Endothelial cell of umbilical vein (primary cell): Measurements from ENCODE around the gene YARS1. TPM values are rescaled to one million over a fixed set of nuclear protein-coding genes. Genes with fewer than 3 reads are reported as not detected.

Source experiments
- BruUV-seq: library from RNA; stranded (reverse); fragments of 400-500 nt; replicated peaks from 2 replicates; lab custom pipeline; 2021; lab: Mats Ljungman, UMichigan
- CTCF ChIA-PET: fragments of 300-600, 350-600 bp; sonication (Branson Sonifier 250); formaldehyde crosslinking; loops from one replicate; lab custom pipeline; 2021; ENCODE audit warnings: antibody characterized with exemption, inconsistent platforms; lab: Charles Lee
- POLR2A ChIA-PET: fragments of 300-600, 350-600 bp; sonication (Branson Sonifier 250); formaldehyde crosslinking; loops from one replicate; lab custom pipeline; 2021; ENCODE audit warnings: antibody characterized with exemption, inconsistent platforms; lab: Charles Lee
- DNase-seq: peaks from one replicate; pipeline ENCODE4 v3.0.0-alpha.2; 2011; ENCODE audit warnings: low read depth, low spot score
- FAIRE-seq: peaks from 2 replicates; lab custom pipeline; 2011; peaks lifted over from hg19 to GRCh38; lab: Jason Lieb, UNC
- H2AFZ ChIP-seq: 2 replicates; pipeline ENCODE4 v1.6.0; 2012; ENCODE audit warnings: low read depth, low read length, control low read depth, inconsistent platforms
- H3K27ac ChIP-seq: 2 replicates; pipeline ENCODE4 v1.5.1; 2011; ENCODE audit warnings: low read depth, mild to moderate bottlenecking, control low read depth, low read length, moderate library complexity; ENCODE audit not compliant: insufficient read depth
- H3K27me3 ChIP-seq, 2 experiments: 2 replicates each; pipeline versions ENCODE4 v1.6.0 to v1.6.1; 2011; ENCODE audit warnings: low read length in 2 of 2, mixed read lengths in 1 of 2; ENCODE audit not compliant: control insufficient read depth in 2 of 2, insufficient read depth in 2 of 2
- H3K36me3 ChIP-seq, 2 experiments: 2 replicates in 1 of 2; 3 replicates in 1 of 2; pipeline ENCODE4 v1.5.1; 2011; ENCODE audit warnings: low read length in 2 of 2, mild to moderate bottlenecking in 1 of 2, moderate library complexity in 1 of 2; ENCODE audit not compliant: control insufficient read depth in 2 of 2, insufficient read depth in 2 of 2; ENCODE audit errors: extremely low read depth in 1 of 2
- H3K4me1 ChIP-seq: 3 replicates; pipeline ENCODE4 v1.5.1; 2011; ENCODE audit warnings: mild to moderate bottlenecking, low read length; ENCODE audit not compliant: control insufficient read depth, insufficient read depth; ENCODE audit errors: extremely low read depth
- H3K4me2 ChIP-seq: 2 replicates; pipeline ENCODE4 v1.6.1; 2011; ENCODE audit warnings: low read length, control low read depth, mixed read lengths; ENCODE audit not compliant: insufficient read depth
- H3K4me3 ChIP-seq, 3 experiments: fragments of 200-600 bp in 1 of 3; sonication (generic), shearing (Covaris generic) in 1 of 3; replicated peaks in 1 of 3; 2 replicates each; pipeline ENCODE4 v1.5.1; 2011 to 2016; ENCODE audit warnings: control low read depth in 3 of 3, low read length in 3 of 3, mild to moderate bottlenecking in 2 of 3, inconsistent platforms in 1 of 3, low read depth in 1 of 3, moderate library complexity in 1 of 3; ENCODE audit not compliant: insufficient read depth in 1 of 3
- H3K79me2 ChIP-seq: 2 replicates; pipeline ENCODE4 v1.6.0; 2012; ENCODE audit warnings: low read length, inconsistent platforms; ENCODE audit not compliant: control insufficient read depth, insufficient read depth
- H3K9ac ChIP-seq: replicated peaks from 2 replicates; pipeline ENCODE3; 2011; ENCODE audit warnings: low read length, control low read depth; ENCODE audit not compliant: insufficient read depth; ENCODE audit errors: extremely low read depth
- H3K9me1 ChIP-seq: replicated peaks from 3 replicates; pipeline ENCODE4 v1.6.0; 2011; ENCODE audit warnings: mild to moderate bottlenecking, low read length; ENCODE audit not compliant: control insufficient read depth, insufficient read depth; ENCODE audit errors: extremely low read depth
- H3K9me3 ChIP-seq: replicated peaks from 2 replicates; pipeline ENCODE4 v1.5.1; 2012; ENCODE audit warnings: low read length, inconsistent platforms; ENCODE audit not compliant: control insufficient read depth, insufficient read depth
- H4K20me1 ChIP-seq: replicated peaks from 2 replicates; pipeline ENCODE3; 2011; ENCODE audit warnings: mild to moderate bottlenecking, low read length; ENCODE audit not compliant: control insufficient read depth, insufficient read depth; ENCODE audit errors: extremely low read depth
- EZH2 ChIP-seq: IDR thresholded peaks from 2 replicates; pipeline ENCODE4 v1.6.1; 2012; ENCODE audit warnings: borderline replicate concordance, low read depth, mild to moderate bottlenecking, moderate library complexity, low read length, inconsistent platforms; ENCODE audit not compliant: severe bottlenecking
- FOS ChIP-seq: IDR thresholded peaks from 2 replicates; pipeline ENCODE4 v1.6.1; 2011; ENCODE audit warnings: mild to moderate bottlenecking, low read length, moderate library complexity, borderline replicate concordance; ENCODE audit not compliant: insufficient read depth
- GATA2 ChIP-seq: IDR thresholded peaks from 2 replicates; pipeline ENCODE4 v1.7.0; 2011; ENCODE audit warnings: low read depth, mild to moderate bottlenecking, moderate library complexity, mixed read lengths, low read length; ENCODE audit not compliant: insufficient read length, insufficient read depth
- JUN ChIP-seq: IDR thresholded peaks from 2 replicates; pipeline ENCODE4 v1.6.1; 2011; ENCODE audit warnings: borderline replicate concordance, low read depth; ENCODE audit not compliant: insufficient read length, insufficient read depth
- MYC ChIP-seq: IDR thresholded peaks from one replicate; pipeline ENCODE4 v1.6.1; 2011; ENCODE audit warnings: mild to moderate bottlenecking, low read depth, low read length
- POLR2A ChIP-seq: IDR thresholded peaks from 2 replicates; pipeline ENCODE4 v1.6.1; 2012; ENCODE audit warnings: low read depth, mild to moderate bottlenecking, control low read depth, low read length
- POLR2AphosphoS5 ChIP-seq: IDR thresholded peaks from 2 replicates; pipeline ENCODE4 v1.6.1; 2012; ENCODE audit warnings: low read depth, mild to moderate bottlenecking, control low read depth, low read length, moderate library complexity; ENCODE audit not compliant: insufficient read depth
- dilution Hi-C: fragments of 300-500 bp; cut with MboI; formaldehyde crosslinking; loops from one replicate; pipeline ENCODE4 v1.15.0; 2019; ENCODE audit warnings: low sequenced_read_pairs; ENCODE audit not compliant: extremely low pct_ligation_motif_present
- intact Hi-C: fragments of 100-400 bp; cut with micrococcal nuclease; formaldehyde crosslinking; loops from one replicate; pipeline ENCODE4 v1.10.0; 2022
- polyA plus RNA-seq, 4 experiments: library from polyadenylated mRNA; depleted of rRNA in 3 of 4; stranded (reverse) in 3 of 4; unstranded in 1 of 4; fragments of >200 nt; gene quantifications; 2 replicates each; pipeline versions ENCODE4 v1.2.1 to v1.2.3, GENCODE V29; 2011 to 2012; ENCODE audit warnings: missing spikeins in 1 of 4
- total RNA-seq: library from RNA; stranded (reverse); gene quantifications from 2 replicates; pipeline ENCODE4 v1.2.3, GENCODE V29; 2021
- TF ChIP-seq, protein P1 (sequence below): IDR thresholded peaks from 2 replicates; pipeline ENCODE4 v1.6.1; 2011; ENCODE audit not compliant: insufficient read depth, insufficient read length
- TF ChIP-seq, protein P2 (sequence below), 2 donors: IDR thresholded peaks; 1 replicate in 1 of 2; 2 replicates in 1 of 2; pipeline ENCODE4 v1.5.1; 2011; ENCODE audit warnings: low read length in 2 of 2, mild to moderate bottlenecking in 2 of 2, moderate library complexity in 2 of 2, control low read depth in 1 of 2, inconsistent platforms in 1 of 2, low read depth in 1 of 2; ENCODE audit not compliant: insufficient read depth in 1 of 2; ENCODE audit errors: extremely low read depth in 1 of 2

YARS1 gene
- total and polyA plus RNA-seq, 2 donors (not counting 3 experiments of a cell fraction or from before 2014, with no cell fraction given) = 38.2 to 144 TPM

DNA sequence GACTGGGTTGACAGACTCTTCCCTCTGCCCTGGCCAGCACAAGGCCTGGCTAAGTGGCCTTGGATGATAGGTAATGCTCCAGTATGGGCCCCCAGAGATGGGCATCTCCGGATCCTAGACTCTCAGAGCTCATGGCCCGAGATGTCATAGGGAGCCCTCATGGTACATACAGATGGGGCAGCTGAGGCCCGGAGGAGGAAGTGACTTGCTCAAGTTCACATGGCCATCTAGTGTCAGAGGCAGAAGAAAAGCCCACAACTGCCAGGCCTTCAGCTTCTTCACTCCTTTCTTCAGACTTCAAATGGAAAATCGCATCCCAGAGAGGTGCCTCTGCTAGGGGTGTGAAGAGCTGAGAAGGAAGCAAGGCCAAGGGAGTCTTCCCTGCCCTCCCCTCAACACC is 67.8 kb downstream of the YARS1 start:
- TF ChIP-seq JUN (no peak), GATA2 (no peak), MYC (no peak), POLR2AphosphoS5 (no peak), EZH2 (no peak), POLR2A (no peak), FOS (no peak)
- TF ChIP-seq, protein P1, sequence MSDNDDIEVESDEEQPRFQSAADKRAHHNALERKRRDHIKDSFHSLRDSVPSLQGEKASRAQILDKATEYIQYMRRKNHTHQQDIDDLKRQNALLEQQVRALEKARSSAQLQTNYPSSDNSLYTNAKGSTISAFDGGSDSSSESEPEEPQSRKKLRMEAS = no peak
- TF ChIP-seq, protein P2, sequence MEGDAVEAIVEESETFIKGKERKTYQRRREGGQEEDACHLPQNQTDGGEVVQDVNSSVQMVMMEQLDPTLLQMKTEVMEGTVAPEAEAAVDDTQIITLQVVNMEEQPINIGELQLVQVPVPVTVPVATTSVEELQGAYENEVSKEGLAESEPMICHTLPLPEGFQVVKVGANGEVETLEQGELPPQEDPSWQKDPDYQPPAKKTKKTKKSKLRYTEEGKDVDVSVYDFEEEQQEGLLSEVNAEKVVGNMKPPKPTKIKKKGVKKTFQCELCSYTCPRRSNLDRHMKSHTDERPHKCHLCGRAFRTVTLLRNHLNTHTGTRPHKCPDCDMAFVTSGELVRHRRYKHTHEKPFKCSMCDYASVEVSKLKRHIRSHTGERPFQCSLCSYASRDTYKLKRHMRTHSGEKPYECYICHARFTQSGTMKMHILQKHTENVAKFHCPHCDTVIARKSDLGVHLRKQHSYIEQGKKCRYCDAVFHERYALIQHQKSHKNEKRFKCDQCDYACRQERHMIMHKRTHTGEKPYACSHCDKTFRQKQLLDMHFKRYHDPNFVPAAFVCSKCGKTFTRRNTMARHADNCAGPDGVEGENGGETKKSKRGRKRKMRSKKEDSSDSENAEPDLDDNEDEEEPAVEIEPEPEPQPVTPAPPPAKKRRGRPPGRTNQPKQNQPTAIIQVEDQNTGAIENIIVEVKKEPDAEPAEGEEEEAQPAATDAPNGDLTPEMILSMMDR (IDR thresholded peaks at IDR 0.05; ENCODE audit: extremely low read depth in 1 of 2, insufficient read depth in 1 of 2, low read depth in 1 of 2, low read length in 2 of 2) = no peak
- DNase-seq (no peak), FAIRE-seq (no peak)
- intact Hi-C loops = no loop called here
- peaks cover 2% of the 10 kb centered on the region for H3K4me1 ChIP-seq
- H3K4me2 ChIP-seq = no peak overlapping the region
- H3K79me2 ChIP-seq = no peaks in the 10 kb centered on the region
- dilution Hi-C loops = no loop called here
- H4K20me1 ChIP-seq = no peaks in the 10 kb centered on the region
- POLR2A ChIA-PET = no interaction called here
- CTCF ChIA-PET = interaction anchor here (0.9 to 3.1 kb wide), 3 partner anchors 12 to 37 kb away, joined by 3 to 11 read pairs (median 7); no protein-coding TSS in a partner anchor
- no peaks in the 10 kb centered on the region for H3K9me1 ChIP-seq
- H3K27me3 ChIP-seq = peaks cover 0 to 2% of the 10 kb centered on the region in 2 experiments
- no peaks in the 10 kb centered on the region for H3K9me3 ChIP-seq
- H3K4me3 ChIP-seq = no peak overlapping the region
- H3K9ac ChIP-seq = no peak overlapping the region
- H3K27ac ChIP-seq = no peak overlapping the region
- no TSS peak for BruUV-seq
- H3K36me3 ChIP-seq = no peaks in the 10 kb centered on the region
- H2AFZ ChIP-seq = no peak overlapping the region
